ENCODE data around the gene ARHGEF2. TPM values are rescaled to one million over a fixed set of nuclear protein-coding genes. Genes with fewer than 3 reads are reported as not detected.

Gene ARHGEF2
- total and polyA plus RNA-seq, 2 donors (not counting 3 experiments of a cell fraction or from before 2014, with no cell fraction given) = 59.2 to 118 TPM

GRCh38 chr1:155918660-155919059, 59.7 kb downstream of the ARHGEF2 start:
- peaks cover 27 to 51% of the 10 kb centered on the region in 2 experiments for H3K36me3 ChIP-seq (ENCODE audit: control insufficient read depth in 2 of 2, extremely low read depth in 1 of 2, insufficient read depth in 2 of 2, low read length in 2 of 2)
- DNase-seq (ENCODE audit: low read depth, low spot score) = no peak
- no peak overlapping the region for H3K9ac ChIP-seq (replicated peaks; ENCODE audit: extremely low read depth, insufficient read depth, low read length)
- FAIRE-seq = no peak
- CTCF ChIA-PET = interaction anchor here (0.8 to 1.4 kb wide), 2 partner anchors 71 to 147 kb away, joined by 3 to 6 read pairs; no protein-coding TSS in a partner anchor
- BruUV-seq (replicated peaks) = no TSS peak
- H3K9me1 ChIP-seq (replicated peaks; ENCODE audit: control insufficient read depth, extremely low read depth, insufficient read depth, low read length) = no peaks in the 10 kb centered on the region
- TF ChIP-seq MYC (IDR thresholded peaks at IDR 0.05; ENCODE audit: low read depth, low read length) = no peak
- TF ChIP-seq MAX (IDR thresholded peaks at IDR 0.05; ENCODE audit: insufficient read depth, insufficient read length) = no peak
- no peak for TF ChIP-seq POLR2A (IDR thresholded peaks at IDR 0.05; ENCODE audit: low read depth, low read length)
- no peak for TF ChIP-seq POLR2AphosphoS5 (IDR thresholded peaks at IDR 0.05; ENCODE audit: insufficient read depth, low read depth, low read length)
- TF ChIP-seq CTCF (IDR thresholded peaks at IDR 0.05; ENCODE audit: extremely low read depth in 1 of 2, insufficient read depth in 1 of 2, low read depth in 1 of 2, low read length in 2 of 2) = no peak
- TF ChIP-seq FOS (IDR thresholded peaks at IDR 0.05; ENCODE audit: borderline replicate concordance, insufficient read depth, low read length) = no peak
- no peak overlapping the region for H2AFZ ChIP-seq (ENCODE audit: low read depth, low read length)
- H3K4me3 ChIP-seq (replicated peaks in 1 of 3; ENCODE audit: insufficient read depth in 1 of 3, low read depth in 1 of 3, low read length in 3 of 3) = no peak overlapping the region
- POLR2A ChIA-PET = interaction anchor here (0.6 kb wide), 1 partner anchor 1128 kb away, joined by 3 read pairs; no protein-coding TSS in a partner anchor
- no peaks in the 10 kb centered on the region for H3K9me3 ChIP-seq (replicated peaks; ENCODE audit: control insufficient read depth, insufficient read depth, low read length)
- H3K79me2 ChIP-seq (ENCODE audit: control insufficient read depth, insufficient read depth, low read length) = peaks cover 21% of the 10 kb centered on the region
- no peaks in the 10 kb centered on the region for H3K27me3 ChIP-seq (ENCODE audit: control insufficient read depth in 2 of 2, insufficient read depth in 2 of 2, low read length in 2 of 2)
- intact Hi-C loops (cut with micrococcal nuclease) (no loop called here), dilution Hi-C loops (cut with MboI; ENCODE audit: extremely low pct_ligation_motif_present, low sequenced_read_pairs) (no loop called here)
- H3K4me2 ChIP-seq (ENCODE audit: insufficient read depth, low read length) = no peak overlapping the region
- no peaks in the 10 kb centered on the region for H4K20me1 ChIP-seq (replicated peaks; ENCODE audit: control insufficient read depth, extremely low read depth, insufficient read depth, low read length)
- H3K4me1 ChIP-seq (ENCODE audit: control insufficient read depth, extremely low read depth, insufficient read depth, low read length) = no peaks in the 10 kb centered on the region
- H3K27ac ChIP-seq (ENCODE audit: insufficient read depth, low read depth, low read length) = no peak overlapping the region

Data from endothelial cell of umbilical vein (primary cell).